Measurements from ENCODE around the gene MOCOS.

DNA sequence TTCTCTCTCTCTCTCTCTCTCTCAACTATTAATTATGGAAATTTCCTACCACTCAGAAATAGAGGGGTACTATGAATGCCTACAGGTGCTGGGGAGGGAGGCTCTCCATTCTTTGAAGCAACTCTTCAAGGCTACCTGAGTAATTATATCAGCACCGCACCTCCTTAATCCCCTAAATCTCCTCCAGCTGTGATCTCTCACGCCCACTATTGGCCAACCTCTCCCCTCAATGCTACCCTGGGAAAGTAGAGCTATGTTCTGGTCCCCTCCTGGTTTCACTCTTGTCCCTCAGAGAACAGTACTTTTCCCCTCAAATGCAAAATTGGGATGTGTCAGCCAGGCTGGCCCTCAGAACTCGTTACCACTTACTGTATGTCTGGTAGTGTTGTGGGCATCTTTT is 1.6 kb downstream of the MOCOS start:
- TF ChIP-seq, protein P1, sequence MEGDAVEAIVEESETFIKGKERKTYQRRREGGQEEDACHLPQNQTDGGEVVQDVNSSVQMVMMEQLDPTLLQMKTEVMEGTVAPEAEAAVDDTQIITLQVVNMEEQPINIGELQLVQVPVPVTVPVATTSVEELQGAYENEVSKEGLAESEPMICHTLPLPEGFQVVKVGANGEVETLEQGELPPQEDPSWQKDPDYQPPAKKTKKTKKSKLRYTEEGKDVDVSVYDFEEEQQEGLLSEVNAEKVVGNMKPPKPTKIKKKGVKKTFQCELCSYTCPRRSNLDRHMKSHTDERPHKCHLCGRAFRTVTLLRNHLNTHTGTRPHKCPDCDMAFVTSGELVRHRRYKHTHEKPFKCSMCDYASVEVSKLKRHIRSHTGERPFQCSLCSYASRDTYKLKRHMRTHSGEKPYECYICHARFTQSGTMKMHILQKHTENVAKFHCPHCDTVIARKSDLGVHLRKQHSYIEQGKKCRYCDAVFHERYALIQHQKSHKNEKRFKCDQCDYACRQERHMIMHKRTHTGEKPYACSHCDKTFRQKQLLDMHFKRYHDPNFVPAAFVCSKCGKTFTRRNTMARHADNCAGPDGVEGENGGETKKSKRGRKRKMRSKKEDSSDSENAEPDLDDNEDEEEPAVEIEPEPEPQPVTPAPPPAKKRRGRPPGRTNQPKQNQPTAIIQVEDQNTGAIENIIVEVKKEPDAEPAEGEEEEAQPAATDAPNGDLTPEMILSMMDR (IDR thresholded peaks at IDR 0.05) = no peak
- TF ChIP-seq POLR2AphosphoS5 (IDR thresholded peaks at IDR 0.05) (no peak), POLR2A (IDR thresholded peaks at IDR 0.05) (no peak)
